OCI-LY7 (cell line): ENCODE results near the gene MACF1.

Experiments used
- CTCF ChIP-seq: fragments of 200-600 bp; sonication (generic); conservative IDR thresholded peaks from 2 replicates; pipeline ENCODE4 v1.5.1; 2014; ENCODE audit warnings: mild to moderate bottlenecking, antibody characterized with exemption, low read length, moderate library complexity, mixed read lengths
- EZH2phosphoT487 ChIP-seq: fragments of 200-600 bp; sonication (generic); IDR thresholded peaks from 2 replicates; pipeline ENCODE4 v1.6.1; 2018; ENCODE audit warnings: low read depth, borderline replicate concordance, mild to moderate bottlenecking, mixed run types, antibody characterized with exemption, low read length, moderate library complexity, mixed read lengths

DNA sequence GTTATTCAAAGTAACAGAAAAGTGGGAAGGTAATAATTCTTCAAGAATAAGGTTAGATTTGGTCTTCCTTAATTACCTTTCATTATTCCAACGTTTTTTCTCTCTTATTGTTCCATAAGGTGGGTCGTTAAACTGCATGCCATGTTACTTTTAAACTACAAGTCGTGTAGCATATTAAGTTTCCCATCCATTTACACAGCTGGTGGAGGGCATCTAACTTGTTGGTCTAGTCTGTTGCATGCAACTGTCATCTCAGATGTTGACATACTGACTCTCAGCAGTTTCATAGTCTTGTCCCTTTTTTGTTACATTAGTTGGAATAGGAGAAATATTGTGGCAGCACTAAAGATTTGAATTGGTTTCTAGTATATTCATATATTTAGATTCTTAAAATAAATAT, 232.3 kb downstream of the MACF1 start:
- no peak for TF ChIP-seq CTCF
- TF ChIP-seq EZH2phosphoT487 = no peak
